H9 (cell line): Measurements from ENCODE around the gene BTN3A1. TPM values are rescaled to one million over a fixed set of nuclear protein-coding genes. Genes with fewer than 3 reads are reported as not detected.

Experiments
- DNase-seq: peaks from one replicate; pipeline ENCODE4 v3.0.0-alpha.2; 2017
- H2AFZ ChIP-seq: one replicate; pipeline ENCODE4 v1.6.1; 2013; ENCODE audit warnings: mild to moderate bottlenecking, low read length, control low read depth, moderate library complexity
- H2AK5ac ChIP-seq: 2 replicates; pipeline ENCODE4 v1.6.1; 2013; ENCODE audit warnings: low read length, control low read depth, mixed read lengths; ENCODE audit not compliant: insufficient read length
- H2BK120ac ChIP-seq: one replicate; pipeline ENCODE4 v1.6.1; 2013; ENCODE audit warnings: low read depth, mild to moderate bottlenecking, low read length, control low read depth, inconsistent platforms; ENCODE audit not compliant: poor library complexity, severe bottlenecking
- H2BK12ac ChIP-seq: 2 replicates; pipeline ENCODE4 v1.6.1; 2013; ENCODE audit warnings: low read length, control low read depth, mixed read lengths, low read depth; ENCODE audit not compliant: insufficient read length
- H2BK15ac ChIP-seq: 2 replicates; pipeline ENCODE4 v1.6.1; 2013; ENCODE audit warnings: low read depth, low read length, control low read depth
- H2BK20ac ChIP-seq: one replicate; pipeline ENCODE4 v1.6.1; 2013; ENCODE audit warnings: low read depth, mild to moderate bottlenecking, low read length, control low read depth, inconsistent platforms; ENCODE audit not compliant: poor library complexity, severe bottlenecking
- H2BK5ac ChIP-seq: 2 replicates; pipeline ENCODE4 v1.6.1; 2013; ENCODE audit warnings: low read length, control low read depth, mixed read lengths; ENCODE audit not compliant: insufficient read length
- H3K14ac ChIP-seq: 2 replicates; pipeline ENCODE4 v1.6.1; 2013; ENCODE audit warnings: low read length, control low read depth; ENCODE audit not compliant: insufficient read depth
- H3K18ac ChIP-seq: 2 replicates; pipeline ENCODE4 v1.6.1; 2013; ENCODE audit warnings: low read depth, mild to moderate bottlenecking, mixed read lengths, low read length, control low read depth; ENCODE audit not compliant: insufficient read length
- H3K23ac ChIP-seq: 2 replicates; pipeline ENCODE4 v1.6.1; 2013; ENCODE audit warnings: low read length, control low read depth, mixed read lengths, low read depth; ENCODE audit not compliant: insufficient read length
- H3K23me2 ChIP-seq: 2 replicates; pipeline ENCODE4 v1.6.1; 2013; ENCODE audit warnings: low read depth, mild to moderate bottlenecking, mixed read lengths, low read length, control low read depth; ENCODE audit not compliant: insufficient read length, poor library complexity, severe bottlenecking
- H3K27ac ChIP-seq: 2 replicates; pipeline ENCODE4 v1.5.1; 2013; ENCODE audit warnings: low read length, control low read depth, mixed read lengths, low read depth; ENCODE audit not compliant: insufficient read length
- H3K27me3 ChIP-seq: 2 replicates; pipeline ENCODE4 v1.6.1; 2013; ENCODE audit warnings: low read length, control low read depth, inconsistent platforms; ENCODE audit not compliant: insufficient read depth
- H3K4ac ChIP-seq: 2 replicates; pipeline ENCODE4 v1.6.1; 2013; ENCODE audit warnings: low read depth, mild to moderate bottlenecking, control low read depth, inconsistent platforms, low read length, moderate library complexity
- H3K4me1 ChIP-seq: 2 replicates; pipeline ENCODE4 v1.6.1; 2013; ENCODE audit warnings: low read length, control low read depth, inconsistent platforms; ENCODE audit not compliant: insufficient read depth
- H3K4me2 ChIP-seq: 2 replicates; pipeline ENCODE4 v1.6.1; 2013; ENCODE audit warnings: low read length, control low read depth, mixed read lengths; ENCODE audit not compliant: insufficient read length, insufficient read depth
- H3K56ac ChIP-seq: 2 replicates; pipeline ENCODE4 v1.6.1; 2013; ENCODE audit warnings: low read depth, mild to moderate bottlenecking, mixed read lengths, low read length, control low read depth; ENCODE audit not compliant: insufficient read length
- H3K79me1 ChIP-seq: 2 replicates; pipeline ENCODE4 v1.6.1; 2013; ENCODE audit warnings: low read depth, mild to moderate bottlenecking, moderate library complexity, low read length, control low read depth, inconsistent platforms; ENCODE audit not compliant: insufficient read depth, poor library complexity, severe bottlenecking
- H3K79me2 ChIP-seq: 2 replicates; pipeline ENCODE4 v1.6.1; 2013; ENCODE audit warnings: low read length, control low read depth, inconsistent platforms; ENCODE audit not compliant: insufficient read depth
- H3K9ac ChIP-seq: 2 replicates; pipeline ENCODE4 v1.6.1; 2013; ENCODE audit warnings: low read length, control low read depth, mixed read lengths; ENCODE audit not compliant: insufficient read length; ENCODE audit errors: extremely low read depth
- H3K9me3 ChIP-seq: one replicate; pipeline ENCODE4 v1.6.1; 2013; ENCODE audit warnings: low read depth, low read length, inconsistent platforms; ENCODE audit not compliant: control insufficient read depth
- H3T11ph ChIP-seq: one replicate; pipeline ENCODE4 v1.6.1; 2013; ENCODE audit warnings: mild to moderate bottlenecking, low read length, control low read depth, inconsistent platforms
- H4K20me1 ChIP-seq: one replicate; pipeline ENCODE4 v1.6.1; 2013; ENCODE audit not compliant: control insufficient read depth, insufficient read length, insufficient read depth
- H4K5ac ChIP-seq: 2 replicates; pipeline ENCODE4 v1.6.1; 2013; ENCODE audit warnings: low read depth, mild to moderate bottlenecking, mixed read lengths, low read length, control low read depth; ENCODE audit not compliant: insufficient read length
- H4K8ac ChIP-seq: replicated peaks from 2 replicates; pipeline ENCODE4 v1.6.1; 2013; ENCODE audit warnings: low read length, control low read depth, mixed read lengths, low read depth; ENCODE audit not compliant: insufficient read length
- H4K91ac ChIP-seq: 2 replicates; pipeline ENCODE4 v1.6.1; 2013; ENCODE audit warnings: low read depth, mild to moderate bottlenecking, moderate library complexity, mixed read lengths, low read length, control low read depth; ENCODE audit not compliant: insufficient read length
- H3K27ac Mint-ChIP-seq, 3 experiments: 2 replicates in 2 of 3; 3 replicates in 1 of 3; pipeline ENCODE4 v1.8.0; 2020 to 2021; ENCODE audit warnings: mixed read lengths in 3 of 3, mild to moderate bottlenecking in 1 of 3, moderate library complexity in 1 of 3
- H3K27me3 Mint-ChIP-seq: 2 replicates; pipeline ENCODE4 v1.8.0; 2021; ENCODE audit warnings: low read depth, mild to moderate bottlenecking, moderate library complexity, mixed read lengths
- H3K36me3 Mint-ChIP-seq, 3 experiments: 2 replicates in 2 of 3; 3 replicates in 1 of 3; pipeline ENCODE4 v1.8.0; 2020 to 2021; ENCODE audit warnings: low read depth in 3 of 3, mixed read lengths in 3 of 3; ENCODE audit not compliant: insufficient read depth in 1 of 3
- H3K4me1 Mint-ChIP-seq, 2 experiments: 2 replicates each; pipeline ENCODE4 v1.8.0; 2020; ENCODE audit warnings: mixed read lengths in 2 of 2
- H3K4me3 Mint-ChIP-seq, 2 experiments: 2 replicates in 1 of 2; 3 replicates in 1 of 2; pipeline ENCODE4 v1.8.0; 2020 to 2021; ENCODE audit warnings: mild to moderate bottlenecking in 2 of 2, mixed read lengths in 2 of 2, moderate library complexity in 1 of 2
- H3K9me3 Mint-ChIP-seq, 2 experiments: 2 replicates in 1 of 2; 3 replicates in 1 of 2; pipeline ENCODE4 v1.8.0; 2020; ENCODE audit warnings: mild to moderate bottlenecking in 2 of 2, mixed read lengths in 2 of 2, moderate library complexity in 1 of 2
- WGBS: extraction: QIAGEN DNeasy Blood & Tissue Kit; methylation state at CpG from one replicate; pipeline ENCODE4 v1.1.7; 2013; ENCODE audit warnings: missing lambda C conversion rate, low lambda C conversion rate, mixed read lengths; ENCODE audit not compliant: insufficient read length; ENCODE audit errors: extremely low coverage; 5-methylcytosine and 5-hydroxymethylcytosine counted together
- total RNA-seq: library from RNA; stranded (reverse); gene quantifications from 2 replicates; pipeline ENCODE4 v1.2.1, GENCODE V29; 2021
- TF ChIP-seq, protein P1 (sequence below): fragments of 200-600 bp; sonication (generic); conservative IDR thresholded peaks from 3 replicates; pipeline ENCODE4 v1.8.0; 2021; ENCODE audit warnings: antibody characterized with exemption, mild to moderate bottlenecking

BTN3A1 gene
- total RNA-seq, 1 experiment from 2014 or later: 2.5 TPM

DNA sequence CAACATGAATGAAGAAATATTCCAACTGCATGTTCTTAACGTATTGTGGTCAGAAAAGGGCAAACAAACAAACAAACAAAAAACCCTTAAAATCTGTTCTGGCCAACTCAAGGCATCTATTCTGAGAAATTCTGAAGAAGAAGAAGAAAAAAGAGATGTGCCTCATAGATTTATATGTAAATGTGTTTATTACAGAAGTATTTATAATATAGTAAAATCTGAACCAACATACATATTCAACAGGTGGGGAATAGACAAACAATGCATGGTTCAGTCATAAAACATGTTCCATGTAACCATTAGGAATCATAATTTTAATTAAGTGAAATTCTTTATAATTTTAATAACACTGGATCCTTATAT lies 36.5 kb upstream of the BTN3A1 start:
- Histone ChIP-seq H2BK120ac (no peak overlapping the region), H2BK12ac (no peak overlapping the region), H3K27me3 (no peaks in the 10 kb centered on the region), H3K4me2 (peak overlapping the region; percentile 55), H2AK5ac (no peak overlapping the region), H3T11ph (no peak overlapping the region), H3K14ac (no peak overlapping the region), H4K20me1 (no peaks in the 10 kb centered on the region), H4K91ac (no peak overlapping the region), H3K56ac (no peak overlapping the region), H3K4me1 (no peaks in the 10 kb centered on the region), H3K27ac (no peak overlapping the region), H3K9ac (peak overlapping the region; percentile 62), H2BK20ac (no peak overlapping the region), H3K23ac (no peak overlapping the region), H2AFZ (no peak overlapping the region), H3K23me2 (no peaks in the 10 kb centered on the region), H4K8ac (no peak overlapping the region), H2BK15ac (no peak overlapping the region), H3K79me2 (no peaks in the 10 kb centered on the region), H3K79me1 (no peaks in the 10 kb centered on the region), H4K5ac (no peak overlapping the region), H2BK5ac (no peak overlapping the region), H3K4ac (no peak overlapping the region), H3K18ac (no peak overlapping the region), H3K9me3 (no peaks in the 10 kb centered on the region)
- Mint-ChIP-seq H3K36me3 (no peaks in the 10 kb centered on the region), H3K4me1 (no peaks in the 10 kb centered on the region), H3K27ac (no peak overlapping the region), H3K9me3 (no peaks in the 10 kb centered on the region), H3K27me3 (no peaks in the 10 kb centered on the region), H3K4me3 (no peak overlapping the region)
- WGBS: no CpG with 5 or more reads among the region's 1 CpG
- TF ChIP-seq, protein P1, sequence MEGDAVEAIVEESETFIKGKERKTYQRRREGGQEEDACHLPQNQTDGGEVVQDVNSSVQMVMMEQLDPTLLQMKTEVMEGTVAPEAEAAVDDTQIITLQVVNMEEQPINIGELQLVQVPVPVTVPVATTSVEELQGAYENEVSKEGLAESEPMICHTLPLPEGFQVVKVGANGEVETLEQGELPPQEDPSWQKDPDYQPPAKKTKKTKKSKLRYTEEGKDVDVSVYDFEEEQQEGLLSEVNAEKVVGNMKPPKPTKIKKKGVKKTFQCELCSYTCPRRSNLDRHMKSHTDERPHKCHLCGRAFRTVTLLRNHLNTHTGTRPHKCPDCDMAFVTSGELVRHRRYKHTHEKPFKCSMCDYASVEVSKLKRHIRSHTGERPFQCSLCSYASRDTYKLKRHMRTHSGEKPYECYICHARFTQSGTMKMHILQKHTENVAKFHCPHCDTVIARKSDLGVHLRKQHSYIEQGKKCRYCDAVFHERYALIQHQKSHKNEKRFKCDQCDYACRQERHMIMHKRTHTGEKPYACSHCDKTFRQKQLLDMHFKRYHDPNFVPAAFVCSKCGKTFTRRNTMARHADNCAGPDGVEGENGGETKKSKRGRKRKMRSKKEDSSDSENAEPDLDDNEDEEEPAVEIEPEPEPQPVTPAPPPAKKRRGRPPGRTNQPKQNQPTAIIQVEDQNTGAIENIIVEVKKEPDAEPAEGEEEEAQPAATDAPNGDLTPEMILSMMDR: no peak
- DNase-seq: no peak
